H1 (cell line): ENCODE results near the gene ENTPD8.

ENCODE experiments used
- BACH1 ChIP-seq: IDR thresholded peaks from 2 replicates; pipeline ENCODE4 v1.6.1; 2012; ENCODE audit warnings: low read length, improper control_type of control experiment
- CEBPB ChIP-seq: IDR thresholded peaks from 2 replicates; pipeline ENCODE4 v1.6.1; 2012; ENCODE audit warnings: low read depth, low read length
- KDM4A ChIP-seq: IDR thresholded peaks from one replicate; pipeline ENCODE4 v1.7.1; 2012; ENCODE audit warnings: low read depth, mild to moderate bottlenecking, moderate library complexity, low read length, inconsistent platforms; ENCODE audit not compliant: severe bottlenecking
- PHF8 ChIP-seq: fragments of 200-600 bp; sonication (generic); conservative IDR thresholded peaks from 2 replicates; pipeline ENCODE4 v1.7.1; 2012; ENCODE audit warnings: low read depth, mild to moderate bottlenecking, inconsistent platforms, low read length, moderate library complexity
- RFX5 ChIP-seq: IDR thresholded peaks from 2 replicates; pipeline ENCODE4 v1.6.1; 2011; ENCODE audit warnings: low read depth, low read length, improper control_type of control experiment, borderline replicate concordance
- RNF2 ChIP-seq: fragments of 200-900, 300-1000 bp; sonication (generic); IDR thresholded peaks from 2 replicates; pipeline ENCODE4 v1.7.1; 2016; ENCODE audit warnings: borderline replicate concordance, low read depth, mild to moderate bottlenecking, antibody characterized with exemption, low read length; ENCODE audit not compliant: poor library complexity, severe bottlenecking; ENCODE audit errors: missing control alignments
- TAF1 ChIP-seq: IDR thresholded peaks from 2 replicates; pipeline ENCODE4 v1.6.1; 2011; ENCODE audit warnings: mild to moderate bottlenecking, low read depth, low read length
- USF2 ChIP-seq: IDR thresholded peaks from 2 replicates; pipeline ENCODE4 v1.6.1; 2011; ENCODE audit warnings: low read length, improper control_type of control experiment
- TF ChIP-seq, protein P1 (sequence below), 3 experiments: IDR thresholded peaks; 1 replicate in 2 of 3; 2 replicates in 1 of 3; pipeline versions ENCODE4 v1.5.1 to v1.6.1; 2011; ENCODE audit warnings: low read length in 3 of 3, mild to moderate bottlenecking in 3 of 3, inconsistent platforms in 2 of 3, low read depth in 1 of 3, moderate library complexity in 1 of 3; ENCODE audit not compliant: insufficient read depth in 1 of 3; ENCODE audit errors: control extremely low read depth in 1 of 3

GRCh38 chr9:137395666-137396010 is 45.5 kb downstream of the ENTPD8 start:
- TF ChIP-seq KDM4A = no peak
- TF ChIP-seq USF2 = no peak
- TF ChIP-seq, protein P1, sequence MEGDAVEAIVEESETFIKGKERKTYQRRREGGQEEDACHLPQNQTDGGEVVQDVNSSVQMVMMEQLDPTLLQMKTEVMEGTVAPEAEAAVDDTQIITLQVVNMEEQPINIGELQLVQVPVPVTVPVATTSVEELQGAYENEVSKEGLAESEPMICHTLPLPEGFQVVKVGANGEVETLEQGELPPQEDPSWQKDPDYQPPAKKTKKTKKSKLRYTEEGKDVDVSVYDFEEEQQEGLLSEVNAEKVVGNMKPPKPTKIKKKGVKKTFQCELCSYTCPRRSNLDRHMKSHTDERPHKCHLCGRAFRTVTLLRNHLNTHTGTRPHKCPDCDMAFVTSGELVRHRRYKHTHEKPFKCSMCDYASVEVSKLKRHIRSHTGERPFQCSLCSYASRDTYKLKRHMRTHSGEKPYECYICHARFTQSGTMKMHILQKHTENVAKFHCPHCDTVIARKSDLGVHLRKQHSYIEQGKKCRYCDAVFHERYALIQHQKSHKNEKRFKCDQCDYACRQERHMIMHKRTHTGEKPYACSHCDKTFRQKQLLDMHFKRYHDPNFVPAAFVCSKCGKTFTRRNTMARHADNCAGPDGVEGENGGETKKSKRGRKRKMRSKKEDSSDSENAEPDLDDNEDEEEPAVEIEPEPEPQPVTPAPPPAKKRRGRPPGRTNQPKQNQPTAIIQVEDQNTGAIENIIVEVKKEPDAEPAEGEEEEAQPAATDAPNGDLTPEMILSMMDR (IDR thresholded peaks at IDR 0.05; ENCODE audit: control extremely low read depth in 1 of 3, insufficient read depth in 1 of 3, low read depth in 1 of 3, low read length in 3 of 3) = no peak
- no peak for TF ChIP-seq BACH1
- TF ChIP-seq CEBPB = no peak
- no peak for TF ChIP-seq TAF1
- TF ChIP-seq PHF8 = no peak
- TF ChIP-seq RFX5 = no peak
- TF ChIP-seq RNF2 = no peak
